SK-N-MC (cell line): ENCODE data around the gene LYPD3.

ENCODE experiments used
- EZH2 ChIP-seq: fragments of 200-600 bp; sonication (generic); IDR thresholded peaks from one replicate; pipeline ENCODE4 v1.6.1; 2017; ENCODE audit warnings: antibody characterized with exemption
- POLR2AphosphoS5 ChIP-seq: IDR thresholded peaks from 2 replicates; pipeline ENCODE4 v1.6.1; 2012; ENCODE audit warnings: mild to moderate bottlenecking, low read depth, low read length, borderline replicate concordance

GRCh38 chr19:43430976-43431375 lies 34.4 kb downstream of the LYPD3 start:
- no peak for TF ChIP-seq EZH2
- no peak for TF ChIP-seq POLR2AphosphoS5
